GM10847 (cell line): ENCODE data around the gene OFD1.

Experiments
- POLR2A ChIP-seq: IDR thresholded peaks from 2 replicates; pipeline ENCODE4 v1.6.1; 2011; ENCODE audit not compliant: insufficient read length; ENCODE audit errors: extremely low read depth

Gene OFD1

GRCh38 chrX:13695601-13696115 lies 38.9 kb upstream of the OFD1 start:
- no peak for TF ChIP-seq POLR2A

- TF ChIP-seq POLR2A: no peak
Observed at GRCh38 chrX:13697455-13697854, 37.1 kb upstream of the OFD1 start.

- TF ChIP-seq POLR2A: no peak
Observed at GRCh38 chrX:13697976-13698375, 36.6 kb upstream of the OFD1 start.

DNA sequence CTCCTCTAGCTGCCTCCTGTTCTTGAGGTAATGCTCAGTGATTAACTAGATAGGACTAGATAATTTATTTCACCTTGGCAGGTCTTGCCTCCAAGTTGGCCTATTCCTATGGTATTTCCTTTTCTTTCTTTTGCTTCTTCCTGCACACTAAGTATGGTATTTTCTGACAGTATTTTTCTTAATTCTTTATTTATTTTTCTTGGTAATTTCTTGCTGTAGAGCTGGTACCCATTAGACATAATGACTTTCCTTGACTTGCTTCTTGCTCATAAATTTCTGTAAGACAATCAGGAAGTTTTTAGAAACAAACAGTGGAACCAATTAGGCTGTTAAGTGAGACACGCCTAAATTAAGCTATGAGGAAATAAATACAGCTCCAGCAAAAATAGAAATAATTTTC lies 36.1 kb upstream of the OFD1 start:
- no peak for TF ChIP-seq POLR2A

GRCh38 chrX:13699183-13699826 lies 35.2 kb upstream of the OFD1 start:
- no peak for TF ChIP-seq POLR2A

GRCh38 chrX:13700380-13700779 lies 34.2 kb upstream of the OFD1 start:
- TF ChIP-seq POLR2A: no peak

DNA sequence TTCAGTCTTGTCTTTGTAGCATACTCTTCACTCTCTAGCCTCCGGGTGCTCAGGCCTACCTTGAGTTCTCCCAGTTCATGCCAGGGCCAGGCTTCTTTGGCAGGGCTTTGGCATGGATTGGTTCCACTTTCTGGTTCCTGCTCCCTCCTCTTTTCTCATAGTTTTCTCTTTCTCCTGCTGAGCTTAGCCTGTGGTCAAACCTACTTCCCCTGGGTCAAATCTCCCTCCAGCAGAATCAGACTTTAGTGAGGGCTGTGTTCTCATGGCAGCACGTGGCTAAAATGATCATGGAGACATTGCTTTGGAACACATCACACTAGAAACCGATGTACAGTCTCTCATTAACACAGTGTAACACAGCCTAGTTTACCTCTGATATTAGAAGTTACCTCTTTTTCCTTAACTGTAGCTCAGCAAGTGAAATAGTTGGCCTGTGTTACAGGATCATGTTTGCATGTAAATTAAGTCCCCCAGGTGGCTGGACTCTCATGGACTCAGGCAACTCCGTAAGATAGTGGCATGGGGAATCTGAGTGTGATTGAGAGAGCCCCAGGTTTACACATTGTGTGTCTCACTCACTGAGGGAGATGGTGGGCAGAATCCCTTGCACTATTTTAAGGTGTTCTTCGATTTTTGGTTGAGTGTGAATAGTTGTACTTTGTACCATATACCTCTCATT lies 32.3 kb upstream of the OFD1 start:
- no peak for TF ChIP-seq POLR2A

DNA sequence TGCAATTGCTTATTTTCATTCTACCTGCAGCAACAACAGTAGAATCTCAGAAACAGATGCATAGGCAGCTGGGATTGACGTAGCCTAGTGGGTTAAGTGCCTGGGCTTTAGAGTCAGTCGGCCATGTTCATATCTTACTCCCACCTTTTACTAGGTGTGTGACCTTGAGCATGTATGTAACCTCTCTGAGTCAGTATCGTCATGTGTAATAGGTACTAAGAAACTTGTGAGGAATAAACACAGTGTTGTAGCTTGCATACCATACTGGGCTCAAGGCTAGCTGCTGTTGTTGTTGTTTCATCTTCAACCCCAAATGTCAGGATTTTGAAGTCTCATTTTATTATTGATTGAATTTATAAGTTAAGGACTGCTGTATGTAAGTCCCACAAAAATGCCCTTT lies 31.4 kb upstream of the OFD1 start:
- no peak for TF ChIP-seq POLR2A

DNA sequence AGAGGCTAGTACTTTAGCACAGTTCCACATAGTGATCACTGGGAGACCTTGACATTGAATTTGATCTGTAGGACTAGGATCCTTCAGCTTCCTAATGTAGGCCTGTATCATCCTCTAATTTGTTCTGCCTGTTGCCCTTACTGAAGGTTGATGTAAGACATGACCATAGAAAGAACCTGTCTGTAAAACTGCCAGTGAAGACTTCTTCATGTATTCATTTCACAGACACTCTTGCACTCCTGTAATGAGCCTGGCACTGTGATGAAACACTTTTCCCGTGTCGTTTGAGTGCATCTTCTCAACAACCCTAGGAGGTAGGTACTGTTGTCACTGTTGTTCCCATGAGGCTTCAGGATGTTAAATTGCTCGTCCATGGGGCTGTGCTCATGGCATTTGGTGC lies 31.0 kb upstream of the OFD1 start:
- TF ChIP-seq POLR2A: no peak

GRCh38 chrX:13711141-13711540 lies 23.4 kb upstream of the OFD1 start:
- no peak for TF ChIP-seq POLR2A

GRCh38 chrX:13716455-13716854 lies 18.1 kb upstream of the OFD1 start:
- TF ChIP-seq POLR2A: no peak

GRCh38 chrX:13716905-13717304 lies 17.6 kb upstream of the OFD1 start:
- TF ChIP-seq POLR2A: no peak

GRCh38 chrX:13717700-13718472 lies 16.7 kb upstream of the OFD1 start:
- TF ChIP-seq POLR2A: no peak

GRCh38 chrX:13719192-13719856 lies 15.2 kb upstream of the OFD1 start:
- no peak for TF ChIP-seq POLR2A

DNA sequence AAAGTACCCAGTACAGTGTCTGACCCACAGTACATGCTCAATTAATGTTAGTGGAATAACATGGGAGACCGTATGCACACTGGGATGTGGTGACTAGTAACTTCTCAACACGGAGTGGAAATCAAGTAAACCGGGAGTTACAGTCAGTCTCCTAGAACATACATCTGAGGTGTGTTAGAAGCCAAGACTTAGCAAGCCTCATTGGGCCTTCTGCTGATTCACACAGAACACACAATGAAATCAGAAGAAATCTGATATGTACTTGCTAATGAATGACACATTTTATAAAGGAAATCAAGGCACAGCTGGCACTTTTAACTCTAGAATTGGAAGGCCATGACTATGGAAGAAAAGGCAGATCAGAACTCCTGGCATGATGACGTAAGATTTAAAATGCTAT lies 13.2 kb upstream of the OFD1 start:
- TF ChIP-seq POLR2A: no peak
